B cell (primary cell): Measurements from ENCODE around the gene KCNH8. TPM values are rescaled to one million over a fixed set of nuclear protein-coding genes. Genes with fewer than 3 reads are reported as not detected.
A peak's percentile ranks its signal among the peaks of the same experiment; 100 is the strongest.

Experiments
- ATAC-seq: fragments of 200-7000 bp; cut with Tn5 transposase; one replicate; pipeline ENCODE4 v1.10.0; 2021; ENCODE audit warnings: low read depth, mild to moderate bottlenecking, moderate number of reproducible peaks, moderate library complexity
- CTCF ChIA-PET: fragments of 350-600 bp; sonication (Branson Sonifier 250); formaldehyde crosslinking; loops from one replicate; lab custom pipeline; 2021; ENCODE audit warnings: antibody characterized with exemption, inconsistent platforms; lab: Charles Lee
- POLR2A ChIA-PET: fragments of 350-600 bp; sonication (Branson Sonifier 250); formaldehyde crosslinking; loops from one replicate; lab custom pipeline; 2021; ENCODE audit warnings: antibody characterized with exemption; lab: Charles Lee
- DNase-seq: peaks from one replicate; pipeline ENCODE4 v3.0.0; 2013
- H2AFZ ChIP-seq: 2 replicates; pipeline ENCODE4 v1.6.1; 2012; ENCODE audit warnings: mild to moderate bottlenecking, low read depth, low read length; ENCODE audit not compliant: insufficient read depth, poor library complexity, severe bottlenecking
- H3K27ac ChIP-seq, 2 donors: 1 replicate in 1 of 2; 2 replicates in 1 of 2; pipeline ENCODE4 v1.5.1; 2012 to 2013; ENCODE audit warnings: low read length in 2 of 2, mild to moderate bottlenecking in 2 of 2, moderate library complexity in 1 of 2
- H3K27me3 ChIP-seq, 4 experiments: fragments of 200-600 bp in 1 of 4; sonication (generic) in 1 of 4; replicated peaks in 1 of 4; 1 replicate in 2 of 4; 2 replicates in 2 of 4; pipeline versions ENCODE4 v1.6.1 to v1.7.0; 2013 to 2016; ENCODE audit warnings: low read length in 3 of 4, mild to moderate bottlenecking in 2 of 4, mixed read lengths in 1 of 4, moderate library complexity in 1 of 4; ENCODE audit not compliant: insufficient read depth in 4 of 4, control insufficient read depth in 3 of 4; ENCODE audit errors: control extremely low read depth in 1 of 4
- H3K36me3 ChIP-seq, 2 experiments: replicated peaks in 1 of 2; 1 replicate in 1 of 2; 2 replicates in 1 of 2; pipeline versions ENCODE4 v1.6.1 to v1.7.1; 2013; ENCODE audit warnings: low read length in 1 of 2; ENCODE audit not compliant: insufficient read depth in 2 of 2, control insufficient read depth in 1 of 2; ENCODE audit errors: control extremely low read depth in 1 of 2, extremely low read depth in 1 of 2
- H3K4me1 ChIP-seq, 2 donors: fragments of 200-600 bp in 1 of 2; sonication (generic) in 1 of 2; 1 replicate in 1 of 2; 2 replicates in 1 of 2; pipeline versions ENCODE4 v1.5.1 to v1.6.1; 2013 to 2017; ENCODE audit warnings: low read length in 2 of 2; ENCODE audit not compliant: control insufficient read depth in 2 of 2, insufficient read depth in 2 of 2
- H3K4me2 ChIP-seq: replicated peaks from 2 replicates; pipeline ENCODE3; 2012; ENCODE audit warnings: mild to moderate bottlenecking, low read depth, low read length; ENCODE audit not compliant: poor library complexity, severe bottlenecking
- H3K4me3 ChIP-seq, 5 experiments: fragments of 200-600 bp in 1 of 5; sonication (generic) in 1 of 5; 1 replicate in 3 of 5; 2 replicates in 2 of 5; pipeline versions ENCODE4 v1.5.1 to v1.7.0; 2011 to 2016; ENCODE audit warnings: low read length in 4 of 5, mild to moderate bottlenecking in 4 of 5, low read depth in 2 of 5, control low read depth in 1 of 5, moderate library complexity in 1 of 5; ENCODE audit not compliant: insufficient read depth in 1 of 5; ENCODE audit errors: control extremely low read depth in 1 of 5, extremely low read depth in 1 of 5
- H3K79me2 ChIP-seq: fragments of 200-600 bp; sonication (generic); one replicate; pipeline ENCODE4 v1.6.0; 2016; ENCODE audit warnings: low read length; ENCODE audit not compliant: control insufficient read depth, insufficient read depth
- H3K9ac ChIP-seq: fragments of 200-600 bp; sonication (generic); 2 replicates; pipeline ENCODE4 v1.6.1; 2017; ENCODE audit warnings: mild to moderate bottlenecking, low read length, moderate library complexity
- H3K9me3 ChIP-seq, 3 donors: one replicate each; pipeline versions ENCODE4 v1.6.1 to v1.7.1; 2013; ENCODE audit warnings: low read length in 2 of 3; ENCODE audit not compliant: control insufficient read depth in 2 of 3, insufficient read depth in 1 of 3; ENCODE audit errors: control extremely low read depth in 1 of 3
- H4K20me1 ChIP-seq: 2 replicates; pipeline ENCODE4 v1.6.0; 2012; ENCODE audit warnings: mild to moderate bottlenecking, low read length; ENCODE audit not compliant: insufficient read depth, control insufficient read depth, poor library complexity, severe bottlenecking
- H3K27ac Mint-ChIP-seq: one replicate; pipeline ENCODE4 v1.8.0; 2021; ENCODE audit warnings: mixed read lengths
- H3K27me3 Mint-ChIP-seq: one replicate; pipeline ENCODE4 v1.8.0; 2021; ENCODE audit warnings: mixed read lengths
- H3K4me1 Mint-ChIP-seq: one replicate; pipeline ENCODE4 v1.8.0; 2021; ENCODE audit warnings: mixed read lengths
- H3K4me3 Mint-ChIP-seq: one replicate; pipeline ENCODE4 v1.8.0; 2021; ENCODE audit warnings: mixed read lengths
- H3K9me3 Mint-ChIP-seq: one replicate; pipeline ENCODE4 v1.8.0; 2022; ENCODE audit warnings: mixed read lengths; ENCODE audit not compliant: insufficient read depth
- EZH2 ChIP-seq: IDR thresholded peaks from 2 replicates; pipeline ENCODE4 v1.6.1; 2012; ENCODE audit warnings: borderline replicate concordance, low read depth, mild to moderate bottlenecking, moderate library complexity, low read length; ENCODE audit not compliant: insufficient read depth, poor library complexity, severe bottlenecking
- WGBS: methylation state at CpG from one replicate; pipeline ENCODE4 v1.1.5; 2013; ENCODE audit warnings: missing lambda C conversion rate; ENCODE audit not compliant: insufficient coverage; 5-methylcytosine and 5-hydroxymethylcytosine counted together
- intact Hi-C: fragments of 100-400 bp; cut with micrococcal nuclease; formaldehyde crosslinking; loops from one replicate; pipeline ENCODE4 v1.10.0; 2022
- polyA plus RNA-seq: library from polyadenylated mRNA; depleted of rRNA; stranded (reverse); fragments of >200 nt; gene quantifications from 2 replicates; pipeline ENCODE4 v1.2.3, GENCODE V29; 2012
- total RNA-seq, 2 donors: library from RNA; stranded (reverse); fragments of 120-200 nt in 1 of 2; gene quantifications; 1 replicate in 1 of 2; 2 replicates in 1 of 2; pipeline versions ENCODE4 v1.2.3 to v1.2.4, GENCODE V29; 2013 to 2022
- TF ChIP-seq, protein P1 (sequence below): fragments of 200-600 bp; IDR thresholded peaks from one replicate; pipeline ENCODE4 v1.8.0; 2022; ENCODE audit warnings: antibody characterized with exemption, mild to moderate bottlenecking

Gene KCNH8
- total and polyA plus RNA-seq, 2 donors (not counting 1 experiment from before 2014, with no cell fraction given) = 4.0 to 12.7 TPM

DNA sequence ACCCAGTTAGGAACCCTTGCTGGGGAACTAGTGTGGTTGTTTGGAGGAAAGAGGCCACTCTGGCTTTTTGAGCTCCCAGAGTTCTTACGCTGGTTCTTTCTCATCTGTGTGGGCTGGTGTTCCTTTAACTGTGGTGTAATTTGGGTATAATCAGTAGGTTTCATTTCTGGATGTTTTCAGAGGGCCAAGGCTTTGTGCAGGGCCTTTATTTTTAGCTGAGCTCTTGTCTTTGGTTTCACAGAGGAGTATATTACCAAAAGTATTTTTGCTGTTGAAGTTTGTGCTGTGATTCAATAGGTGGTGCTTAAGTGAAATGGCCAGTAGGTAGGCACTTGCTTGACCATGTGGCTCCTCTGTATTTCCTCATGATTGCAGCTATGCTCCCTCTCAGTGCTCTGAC, 357.9 kb downstream of the KCNH8 start:
- H4K20me1 ChIP-seq = no peaks in the 10 kb centered on the region
- TF ChIP-seq, protein P1, sequence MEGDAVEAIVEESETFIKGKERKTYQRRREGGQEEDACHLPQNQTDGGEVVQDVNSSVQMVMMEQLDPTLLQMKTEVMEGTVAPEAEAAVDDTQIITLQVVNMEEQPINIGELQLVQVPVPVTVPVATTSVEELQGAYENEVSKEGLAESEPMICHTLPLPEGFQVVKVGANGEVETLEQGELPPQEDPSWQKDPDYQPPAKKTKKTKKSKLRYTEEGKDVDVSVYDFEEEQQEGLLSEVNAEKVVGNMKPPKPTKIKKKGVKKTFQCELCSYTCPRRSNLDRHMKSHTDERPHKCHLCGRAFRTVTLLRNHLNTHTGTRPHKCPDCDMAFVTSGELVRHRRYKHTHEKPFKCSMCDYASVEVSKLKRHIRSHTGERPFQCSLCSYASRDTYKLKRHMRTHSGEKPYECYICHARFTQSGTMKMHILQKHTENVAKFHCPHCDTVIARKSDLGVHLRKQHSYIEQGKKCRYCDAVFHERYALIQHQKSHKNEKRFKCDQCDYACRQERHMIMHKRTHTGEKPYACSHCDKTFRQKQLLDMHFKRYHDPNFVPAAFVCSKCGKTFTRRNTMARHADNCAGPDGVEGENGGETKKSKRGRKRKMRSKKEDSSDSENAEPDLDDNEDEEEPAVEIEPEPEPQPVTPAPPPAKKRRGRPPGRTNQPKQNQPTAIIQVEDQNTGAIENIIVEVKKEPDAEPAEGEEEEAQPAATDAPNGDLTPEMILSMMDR = no peak
- TF ChIP-seq EZH2 = no peak
- peaks cover 0 to 4% (median 0%) of the 10 kb centered on the region in 3 donors for H3K9me3 ChIP-seq
- H3K36me3 ChIP-seq = no peaks in the 10 kb centered on the region
- no peaks in the 10 kb centered on the region for H3K79me2 ChIP-seq
- H3K9me3 Mint-ChIP-seq = no peaks in the 10 kb centered on the region
- no peak overlapping the region for H2AFZ ChIP-seq
- no peak for ATAC-seq
- peaks cover 42% of the 10 kb centered on the region for H3K4me1 Mint-ChIP-seq
- no peaks in the 10 kb centered on the region for H3K27me3 Mint-ChIP-seq
- H3K4me3 Mint-ChIP-seq = no peak overlapping the region
- peak overlapping the region in 1 of 2 donors; percentile 55 for H3K27ac ChIP-seq
- peak overlapping the region; percentile 12 for H3K4me2 ChIP-seq
- DNase-seq = no peak
- H3K4me3 ChIP-seq = no peak overlapping the region
- ChIA-PET POLR2A (no interaction called here), CTCF (no interaction called here)
- peak overlapping the region; percentile 42 for H3K27ac Mint-ChIP-seq
- H3K4me1 ChIP-seq = peaks cover 10 to 17% of the 10 kb centered on the region in 2 donors
- intact Hi-C loops = no loop called here
- no peak overlapping the region for H3K9ac ChIP-seq
- no peaks in the 10 kb centered on the region for H3K27me3 ChIP-seq
- 47% methylated on average over 1 of the region's 1 CpG for WGBS

DNA sequence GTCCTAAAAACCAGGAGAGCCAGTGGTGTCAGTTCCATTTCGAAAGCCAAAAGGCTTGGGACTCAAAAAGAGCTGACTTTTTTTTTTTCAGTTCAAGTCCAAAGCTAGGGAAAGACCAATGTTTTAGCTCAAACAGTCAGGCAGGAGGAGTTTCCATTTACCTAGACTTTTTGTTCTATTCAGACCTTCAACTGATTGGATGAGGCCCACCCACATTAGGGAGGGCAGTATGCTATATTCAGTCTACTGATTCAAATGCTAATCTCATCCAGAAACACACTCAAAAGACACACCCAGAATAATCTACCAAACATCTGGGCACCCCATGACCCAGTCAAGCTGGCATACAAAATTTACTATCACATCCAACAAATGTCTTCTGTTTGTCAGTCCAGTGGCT, 374.0 kb downstream of the KCNH8 start:
- Histone ChIP-seq H3K79me2 (no peaks in the 10 kb centered on the region), H3K36me3 (peaks cover 0 to 2% of the 10 kb centered on the region in 2 experiments), H3K4me3 (no peak overlapping the region), H4K20me1 (no peaks in the 10 kb centered on the region), H3K27me3 (no peaks in the 10 kb centered on the region), H3K4me2 (no peak overlapping the region), H3K27ac (no peak overlapping the region), H2AFZ (no peak overlapping the region), H3K9me3 (no peaks in the 10 kb centered on the region), H3K4me1 (peaks cover 20 to 30% of the 10 kb centered on the region in 2 donors), H3K9ac (no peak overlapping the region)
- peaks cover 32% of the 10 kb centered on the region for H3K4me1 Mint-ChIP-seq
- CTCF ChIA-PET = interaction anchor here (0.8 kb wide), 1 partner anchor 174 kb away, joined by 3 read pairs; no protein-coding TSS in a partner anchor
- TF ChIP-seq, protein P1 = no peak
- H3K27me3 Mint-ChIP-seq = no peaks in the 10 kb centered on the region
- peaks cover under 1% of the 10 kb centered on the region for H3K9me3 Mint-ChIP-seq
- intact Hi-C loops = no loop called here
- POLR2A ChIA-PET = no interaction called here
- DNase-seq = no peak
- no peak overlapping the region for H3K4me3 Mint-ChIP-seq
- ATAC-seq = no peak
- no peak overlapping the region for H3K27ac Mint-ChIP-seq
- 100% methylated on average over 1 of the region's 1 CpG for WGBS
